Left kidney (tissue), 8 donors: ENCODE measurements around the gene SRR. TPM values are rescaled to one million over a fixed set of nuclear protein-coding genes. Genes with fewer than 3 reads are reported as not detected.
A peak's percentile ranks its signal among the peaks of the same experiment; 100 is the strongest.
"Not testable (repeated sequence)": the region's sequence is repeated elsewhere in the genome, so short reads cannot be mapped to it uniquely, and the experiment has no call there.

ENCODE experiments used
- DNase-seq: peaks from one replicate; pipeline ENCODE4 v3.0.0-alpha.2; 2013
- long read RNA-seq, 8 donors: transcript quantifications; one replicate each; lab custom pipeline, GENCODE V29; 2026
- polyA plus RNA-seq: library from polyadenylated mRNA; unstranded; fragments of 120-200 nt; gene quantifications from one replicate; pipeline ENCODE4 v1.2.1, GENCODE V29; 2013; ENCODE audit not compliant: insufficient read length

SRR gene, protein sequence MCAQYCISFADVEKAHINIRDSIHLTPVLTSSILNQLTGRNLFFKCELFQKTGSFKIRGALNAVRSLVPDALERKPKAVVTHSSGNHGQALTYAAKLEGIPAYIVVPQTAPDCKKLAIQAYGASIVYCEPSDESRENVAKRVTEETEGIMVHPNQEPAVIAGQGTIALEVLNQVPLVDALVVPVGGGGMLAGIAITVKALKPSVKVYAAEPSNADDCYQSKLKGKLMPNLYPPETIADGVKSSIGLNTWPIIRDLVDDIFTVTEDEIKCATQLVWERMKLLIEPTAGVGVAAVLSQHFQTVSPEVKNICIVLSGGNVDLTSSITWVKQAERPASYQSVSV
- 24.0 TPM for polyA plus RNA-seq
- long read RNA-seq, donor 1, transcript SRR-201 (8 exons, 2,728 nt) = major isoform, 5 of 5 reads
- long read RNA-seq, donor 1, partial matches to known transcripts = 0 of 5 reads
- long read RNA-seq, donor 1, other reads (novel, unspliced or antisense) = 0 of 5 reads
- long read RNA-seq, donor 2, transcript SRR-201 (8 exons, 2,728 nt) = major isoform, 6 of 12 reads
- long read RNA-seq, donor 2, partial matches to known transcripts = 0 of 12 reads
- long read RNA-seq, donor 2, other reads (novel, unspliced or antisense) = 6 of 12 reads
- long read RNA-seq, donor 3, transcript SRR-201 (8 exons, 2,728 nt) = major isoform, 6 of 15 reads
- long read RNA-seq, donor 3, partial matches to known transcripts = 9 of 15 reads
- long read RNA-seq, donor 3, other reads (novel, unspliced or antisense) = 0 of 15 reads
- long read RNA-seq, donor 4, partial matches to known transcripts = 6 of 6 reads
- long read RNA-seq, donor 4, other reads (novel, unspliced or antisense) = 0 of 6 reads
- long read RNA-seq, donor 5, transcript SRR-201 (8 exons, 2,728 nt) = major isoform, 8 of 35 reads
- long read RNA-seq, donor 5, partial matches to known transcripts = 27 of 35 reads
- long read RNA-seq, donor 5, other reads (novel, unspliced or antisense) = 0 of 35 reads
- long read RNA-seq, donor 6, partial matches to known transcripts = 15 of 25 reads
- long read RNA-seq, donor 6, other reads (novel, unspliced or antisense) = 6 of 25 reads
- long read RNA-seq, donor 7, transcript SRR-201 (8 exons, 2,728 nt) = major isoform, 20 of 49 reads
- long read RNA-seq, donor 7, partial matches to known transcripts = 17 of 49 reads
- long read RNA-seq, donor 7, other reads (novel, unspliced or antisense) = 12 of 49 reads
- long read RNA-seq, donor 8, partial matches to known transcripts = 0 of 2 reads
- long read RNA-seq, donor 8, other reads (novel, unspliced or antisense) = 0 of 2 reads

DNA sequence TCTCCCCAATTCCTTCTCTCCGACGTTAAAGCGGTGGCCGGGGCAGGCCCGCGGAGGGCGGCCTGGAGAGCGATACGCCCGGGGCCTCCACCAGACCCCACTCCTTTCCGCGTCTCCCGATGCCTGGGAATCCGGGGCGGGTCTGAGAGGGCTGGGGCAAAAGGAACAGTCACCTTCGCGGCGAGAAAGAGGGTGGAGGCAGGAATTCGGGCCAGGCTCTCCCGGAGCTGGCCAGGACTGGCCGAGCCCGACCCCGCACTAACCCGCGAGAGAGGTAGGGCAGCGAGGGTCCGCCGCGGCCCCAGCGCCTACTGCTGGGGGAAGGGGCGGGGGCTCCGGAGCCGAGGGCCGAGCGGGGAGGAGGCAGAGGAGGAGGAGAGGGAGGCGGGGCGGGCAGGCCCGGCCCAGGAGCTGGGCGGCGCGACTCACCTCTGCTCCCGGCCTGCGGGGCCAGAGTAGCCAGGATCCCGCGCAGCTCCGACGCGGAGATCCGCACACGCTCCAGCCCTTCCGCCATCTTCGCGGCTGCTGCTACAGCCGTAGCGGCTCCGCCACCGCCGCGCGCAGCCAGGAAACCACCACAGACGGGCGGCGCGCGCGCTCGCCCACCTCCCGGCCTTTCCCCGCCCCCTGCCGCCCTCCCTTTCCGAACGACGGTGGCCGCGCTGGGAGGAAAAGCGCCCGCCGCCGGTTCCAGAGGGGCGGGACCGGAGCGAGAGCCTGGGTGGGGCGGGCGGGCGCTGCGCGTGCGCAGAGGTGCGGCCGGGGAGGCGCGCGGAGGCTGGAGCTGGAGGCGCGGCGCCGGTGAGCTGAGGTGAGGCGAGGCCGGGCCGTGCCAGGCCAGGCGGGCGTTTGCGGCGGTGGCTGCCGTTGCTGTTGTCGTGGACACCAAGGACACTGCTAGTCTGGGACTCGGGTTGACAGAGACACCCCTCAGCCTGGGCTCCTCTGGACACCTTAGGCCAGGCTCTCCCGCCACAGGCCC lies at the start of gene SRR, which contains the start of gene SMG6:
Gene SRR, plus strand, starts transcription at position 747 of the 985 bp plus-strand sequence. CDS start 11,611 bp downstream, outside the sequence.
Gene SMG6, minus strand, starts transcription at position 582 of the 985 bp plus-strand sequence. Its CDS starts 65 bp downstream, at position 517.
- peak; percentile 92 for DNase-seq

DNA sequence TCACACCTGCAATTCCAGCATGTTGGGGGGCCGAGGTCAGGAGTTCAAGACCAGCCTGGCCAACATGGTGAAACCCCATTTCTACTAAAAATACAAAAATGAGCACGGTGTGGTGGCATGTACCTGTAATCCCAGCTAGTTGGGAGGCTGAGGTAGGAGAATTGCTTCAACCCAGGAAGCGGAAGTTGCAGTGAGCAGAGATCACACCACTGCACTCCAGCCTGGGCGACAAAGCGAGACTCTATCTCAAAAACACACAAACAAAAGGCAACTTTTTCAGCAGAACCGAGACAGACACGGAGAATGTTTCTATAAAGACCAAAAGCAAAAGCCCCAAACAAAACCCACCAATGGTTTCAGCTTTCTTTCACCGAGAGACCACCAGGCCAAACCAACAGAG lies 44.9 kb upstream of the SRR start:
- DNase-seq = not testable (repeated sequence)

DNA sequence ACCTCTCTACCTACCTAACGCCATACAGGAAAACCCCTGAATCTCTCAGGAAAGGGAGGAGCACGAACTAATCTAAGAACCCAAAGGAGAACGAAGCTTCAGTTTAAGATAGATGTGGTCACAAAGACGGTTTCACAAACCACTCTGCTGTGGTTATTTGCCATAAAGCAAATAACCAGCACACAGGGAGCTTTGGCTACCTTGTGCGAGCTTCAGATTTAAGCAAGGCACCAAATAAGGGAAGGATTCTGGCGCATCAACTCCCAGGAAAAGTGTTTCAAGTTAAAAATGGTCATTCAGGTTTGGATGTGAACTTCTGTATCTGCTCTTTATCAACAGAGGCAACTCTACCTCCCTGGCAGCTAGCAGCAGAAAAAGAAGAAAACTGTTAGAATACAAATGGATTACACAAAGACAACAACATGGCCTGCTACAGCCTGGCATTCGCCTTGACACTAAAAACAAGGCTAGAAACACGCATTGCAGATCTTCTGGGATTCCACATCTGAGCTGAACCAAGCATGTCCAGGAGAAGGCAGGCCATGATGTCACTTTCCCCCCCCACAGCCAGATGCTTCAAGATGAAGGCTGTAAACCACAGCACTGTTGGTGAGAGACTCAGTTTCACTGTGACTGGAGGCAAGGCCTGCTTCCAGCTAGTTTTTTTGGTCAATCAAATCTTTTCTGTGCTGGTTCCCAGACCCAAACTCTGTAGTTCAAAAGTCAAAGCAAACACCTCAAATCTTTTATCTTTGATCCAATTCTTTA lies 43.8 kb upstream of the SRR start:
- no peak for DNase-seq

DNA sequence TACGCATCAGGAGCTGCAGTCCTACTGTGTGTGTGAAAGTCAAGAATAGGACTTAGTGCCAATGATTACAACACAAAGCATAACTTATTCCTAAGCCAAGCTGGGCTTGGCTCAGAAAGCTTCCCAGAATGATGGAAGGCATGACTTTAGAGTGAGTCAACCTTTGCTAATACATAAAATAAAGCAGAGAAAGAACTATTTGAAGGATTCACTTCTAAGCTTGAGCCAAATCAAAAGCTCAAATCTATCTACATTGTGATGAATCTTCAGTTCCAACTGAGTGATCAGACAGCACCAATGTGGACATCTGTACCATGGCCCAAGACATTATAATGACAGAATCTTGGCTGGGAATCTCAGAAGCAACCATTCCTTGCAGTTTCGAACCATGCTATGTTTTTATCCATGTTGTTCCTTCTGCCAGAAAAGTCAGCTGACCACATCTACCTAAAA lies 41.6 kb upstream of the SRR start:
- no peak for DNase-seq

DNA sequence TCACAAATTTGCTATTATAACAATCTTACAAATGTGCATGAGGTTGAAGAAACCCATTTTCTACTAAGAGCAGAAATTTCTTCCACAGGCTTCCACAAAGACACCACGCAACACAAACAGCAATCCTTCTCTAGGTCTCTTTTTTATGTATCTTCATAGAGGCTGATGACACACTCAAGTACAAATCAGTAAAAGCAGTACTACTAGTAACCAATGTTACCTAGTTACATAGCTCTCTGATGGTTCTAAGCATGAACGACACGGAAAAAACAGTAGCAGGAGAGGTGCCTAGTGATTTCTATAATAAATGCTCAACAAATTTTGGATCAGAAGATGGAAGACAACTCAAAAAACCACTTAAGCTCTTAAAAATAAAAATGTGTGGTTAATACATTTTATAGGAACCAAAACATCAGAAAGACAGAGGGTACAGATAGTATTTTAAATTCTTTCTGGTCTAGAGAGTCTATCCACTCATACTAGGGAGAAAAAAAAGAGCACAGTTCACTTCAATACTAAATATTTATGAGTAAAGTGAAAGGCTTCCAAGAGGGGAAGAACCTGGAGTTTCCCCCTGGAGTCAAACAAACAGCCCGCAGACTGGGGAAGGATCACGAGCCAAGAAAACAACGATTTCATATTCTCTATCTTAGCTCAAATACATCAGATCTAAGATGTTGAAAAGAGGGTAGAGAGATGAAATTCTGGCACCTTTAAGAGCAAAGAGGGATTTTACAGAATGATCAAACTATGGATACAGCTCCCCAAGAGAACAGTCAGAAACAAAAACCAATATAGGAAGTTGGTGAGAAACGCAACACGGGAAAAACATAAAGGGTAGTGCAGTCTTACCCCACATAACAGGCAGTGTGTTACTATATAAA lies 40.3 kb upstream of the SRR start:
- no peak for DNase-seq

DNA sequence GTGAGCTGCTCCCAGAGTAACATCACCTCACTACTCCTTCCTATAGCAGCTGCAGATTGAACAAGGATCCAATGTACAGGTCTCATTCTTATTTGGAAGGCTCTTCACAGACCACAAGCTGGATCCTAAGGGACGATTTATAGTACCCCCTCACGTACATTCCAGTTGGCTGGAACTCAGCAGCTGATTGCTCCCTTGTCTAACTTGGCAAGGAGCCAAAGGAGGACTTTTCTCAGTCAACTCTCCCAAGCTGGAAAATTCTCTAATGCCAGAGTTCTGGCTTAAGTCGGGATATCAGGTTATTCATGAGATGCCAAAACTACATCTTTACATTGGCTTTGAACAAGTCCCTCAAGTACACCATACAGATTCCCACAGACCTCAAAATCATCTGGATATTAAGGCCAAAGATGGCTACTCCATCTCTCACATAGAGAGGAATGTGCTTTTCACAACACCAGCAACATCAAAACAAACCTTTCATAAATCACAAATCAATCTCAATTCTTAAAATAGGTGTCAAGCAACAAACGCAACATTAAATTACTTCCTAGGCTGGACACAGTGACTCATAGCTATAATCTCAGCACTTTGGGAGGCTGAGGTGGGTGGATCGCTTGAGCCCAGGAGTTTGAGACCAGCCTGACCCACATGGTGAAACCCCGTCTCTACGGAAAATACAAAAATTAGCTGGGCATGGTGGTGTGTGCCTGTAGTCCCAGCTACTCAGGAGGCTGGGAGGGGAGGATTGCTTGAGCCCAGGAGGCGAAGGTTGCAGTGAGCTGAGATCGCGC lies 39.5 kb upstream of the SRR start:
- DNase-seq = no peak

DNA sequence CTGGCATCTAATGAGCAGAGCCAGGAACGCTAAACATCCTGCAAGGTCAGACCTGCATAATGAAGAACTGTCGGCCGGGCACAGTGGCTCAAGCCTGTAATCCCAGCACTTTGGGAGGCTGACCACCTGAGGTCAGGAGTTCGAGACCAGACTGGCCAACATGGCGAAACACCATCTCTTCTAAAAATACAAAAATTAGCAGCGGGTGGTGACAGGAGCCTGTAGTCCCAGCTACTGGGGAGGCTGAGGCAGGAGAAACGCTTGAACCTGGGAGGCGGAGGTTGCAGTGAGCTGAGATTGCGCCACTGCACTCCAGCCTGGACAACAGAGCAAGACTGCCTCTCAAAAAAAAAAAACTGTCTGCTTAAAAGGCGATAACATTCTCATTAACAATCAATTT lies 38.6 kb upstream of the SRR start:
- DNase-seq = not testable (repeated sequence)

DNA sequence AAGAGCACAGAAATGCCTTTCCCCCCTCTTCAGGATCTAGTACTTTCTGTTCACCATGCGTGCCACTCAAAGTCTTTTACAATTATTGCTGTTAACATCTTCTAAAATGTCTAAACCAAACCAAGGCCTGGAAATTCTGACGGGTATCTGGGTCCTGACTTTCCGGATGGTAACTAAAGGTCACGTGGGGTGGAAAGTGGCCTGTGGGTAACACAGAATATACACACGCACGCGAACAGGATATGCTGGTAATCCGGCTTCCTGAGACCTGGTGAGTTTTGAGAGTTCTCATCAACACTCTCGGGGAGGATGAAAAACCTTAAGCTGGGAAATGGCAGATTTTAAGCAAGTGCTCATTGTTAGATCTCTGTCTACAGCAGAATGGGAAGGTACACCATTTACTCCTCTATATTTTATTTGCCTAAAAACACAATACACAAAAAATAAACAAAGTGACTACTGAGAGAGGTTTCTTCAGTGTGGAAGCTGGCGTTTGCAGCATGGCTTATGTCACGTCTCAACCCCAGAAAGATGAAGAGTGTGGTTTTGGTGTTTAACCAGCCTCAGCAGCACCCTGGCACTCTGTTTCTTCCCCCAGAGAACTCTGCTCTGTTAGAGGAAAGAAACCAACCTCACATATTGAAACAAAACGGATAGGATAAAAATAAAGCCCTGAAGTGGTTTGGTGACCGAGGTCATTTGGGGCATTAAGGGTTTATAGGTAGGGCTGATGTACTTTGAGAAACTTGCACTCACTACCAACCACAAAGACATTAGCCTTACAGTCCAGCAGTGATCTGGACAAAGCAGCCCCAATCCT lies 37.5 kb upstream of the SRR start:
- no peak for DNase-seq

DNA sequence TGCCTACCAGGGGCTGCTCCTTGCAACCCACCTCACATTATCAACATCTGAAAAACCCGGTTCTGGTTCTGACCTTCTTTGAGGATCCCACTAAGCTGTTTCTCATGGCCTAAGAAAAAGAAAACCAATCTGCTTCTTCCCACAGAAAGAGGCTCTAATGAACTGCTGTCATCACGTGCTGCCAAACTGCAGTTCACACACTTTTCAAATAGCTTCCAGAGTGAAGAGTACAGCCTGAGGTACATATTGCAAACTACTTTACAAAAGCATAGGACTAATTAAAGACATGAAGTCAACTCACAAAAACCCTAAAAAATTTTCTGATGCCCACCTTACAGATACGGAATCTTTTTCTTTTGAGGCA lies 36.9 kb upstream of the SRR start:
- DNase-seq = no peak

DNA sequence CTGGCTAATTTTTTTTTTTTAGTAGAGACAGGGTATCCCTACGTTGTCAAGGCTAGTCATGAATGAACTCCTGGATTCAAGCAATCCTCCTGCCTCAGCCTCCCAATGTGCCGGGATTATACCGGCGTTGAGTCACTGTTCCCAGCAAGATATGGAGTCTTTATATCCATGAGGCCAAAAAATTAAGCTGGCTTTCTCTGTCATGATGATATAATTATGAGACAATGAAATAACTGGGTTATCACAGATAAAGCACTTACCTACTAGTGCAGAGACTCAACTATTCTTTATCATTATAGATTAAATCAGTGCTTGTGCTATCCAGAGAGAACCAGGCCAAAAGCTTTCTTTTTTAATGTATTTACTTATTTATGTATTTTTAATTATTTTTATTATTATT lies 36.4 kb upstream of the SRR start:
- no peak for DNase-seq

DNA sequence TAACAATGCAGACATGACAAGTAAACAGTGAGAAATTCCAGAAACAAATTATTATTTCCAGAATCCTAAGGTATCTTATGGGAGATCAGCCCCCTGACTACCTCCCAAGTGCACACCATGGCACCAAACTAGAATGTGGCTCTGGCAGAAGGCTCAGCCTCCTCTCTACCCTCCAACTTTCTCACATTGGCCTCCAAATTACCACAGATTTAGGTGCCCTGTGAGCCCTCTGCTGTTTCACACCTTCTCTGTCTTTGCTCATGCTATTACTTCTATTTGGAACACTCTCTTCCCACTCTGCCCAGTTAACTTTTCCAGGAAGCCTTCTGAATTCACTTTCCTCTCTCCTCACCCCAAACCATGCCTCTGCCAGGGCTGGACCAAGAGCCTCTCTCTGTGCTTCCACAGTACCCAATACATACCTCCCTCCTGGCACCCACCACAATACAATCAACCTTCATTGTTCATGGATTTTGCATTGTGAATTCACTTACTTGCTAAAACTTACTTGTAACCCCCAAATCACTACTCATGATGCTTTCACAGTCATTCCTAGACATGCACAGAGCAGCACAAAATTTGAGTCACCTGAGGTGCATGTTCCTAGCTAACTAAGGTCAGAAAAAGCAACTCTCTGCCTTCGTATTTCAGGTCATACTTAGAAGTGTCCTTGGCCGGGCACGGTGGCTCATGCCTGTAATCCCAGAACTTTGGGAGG lies 31.6 kb upstream of the SRR start:
- DNase-seq = no peak

DNA sequence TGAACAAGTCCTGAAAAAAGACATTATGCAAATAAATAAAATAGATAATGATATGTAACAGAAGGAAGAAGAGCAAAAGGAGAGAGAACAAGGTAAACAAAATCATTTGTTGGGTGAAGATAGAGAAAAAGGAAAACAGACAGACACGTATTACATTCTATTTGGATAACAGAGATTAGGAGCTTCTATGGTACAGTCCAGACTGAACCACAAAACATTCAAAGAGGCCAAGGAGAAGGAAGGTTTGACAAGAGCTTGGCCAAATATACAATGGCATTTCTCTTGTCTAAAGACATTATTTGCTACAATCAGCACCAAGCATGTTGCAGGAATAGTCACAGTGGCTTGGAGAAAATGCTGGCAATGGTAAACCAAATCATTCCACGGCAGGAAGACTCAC lies 29.3 kb upstream of the SRR start:
- no peak for DNase-seq

DNA sequence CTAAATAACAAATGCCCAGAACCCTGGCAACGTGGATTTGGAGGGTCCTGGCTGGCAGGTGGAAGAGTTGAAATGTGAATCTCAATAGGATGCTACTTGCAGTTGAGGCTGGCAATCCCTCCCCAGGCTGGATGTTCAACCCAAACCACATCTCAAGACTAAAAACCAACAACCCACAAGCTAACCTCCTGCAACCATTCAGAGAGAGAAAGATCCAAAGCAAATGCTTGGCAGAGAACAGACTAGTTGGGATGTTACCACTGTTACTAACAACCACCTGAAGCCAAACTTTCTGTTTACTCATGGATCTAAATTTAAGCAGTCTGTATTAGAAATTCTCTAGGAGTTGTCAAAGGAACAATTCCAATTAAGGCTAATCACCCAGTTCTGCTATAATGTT lies 28.0 kb upstream of the SRR start:
- no peak for DNase-seq

DNA sequence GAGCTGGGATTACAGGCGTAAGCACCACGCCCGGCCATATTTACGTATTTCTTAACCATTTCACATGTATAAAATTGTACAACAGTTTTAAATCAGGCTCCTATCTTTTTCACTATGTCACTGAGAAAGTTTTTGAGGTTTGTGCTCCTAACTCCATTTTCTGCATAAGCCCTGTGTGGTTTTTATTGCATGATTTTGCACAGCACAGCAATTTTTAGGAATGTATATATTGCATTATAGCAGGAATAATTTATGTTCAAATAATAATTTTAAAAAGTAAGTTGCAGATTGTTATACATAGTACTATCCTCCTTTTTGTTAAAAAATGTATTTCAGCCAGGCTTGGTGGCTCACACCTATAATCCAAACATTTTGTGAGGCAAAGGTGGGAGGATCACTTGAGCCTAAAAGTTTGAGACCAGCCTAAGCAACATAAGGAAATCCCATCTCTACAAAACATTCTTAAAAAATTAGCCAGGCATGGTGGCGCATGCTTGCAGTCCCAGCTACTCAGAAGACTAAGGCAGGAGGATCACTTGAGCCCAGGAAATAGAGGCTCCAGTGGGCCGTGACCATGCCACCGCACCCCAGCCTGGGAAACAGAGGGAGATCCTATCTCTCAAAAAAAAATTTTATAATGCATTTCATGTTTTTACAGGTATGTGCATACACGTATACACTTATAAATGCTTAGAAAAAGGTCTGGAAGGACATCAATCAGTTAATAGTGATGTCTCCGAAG lies 26.1 kb upstream of the SRR start:
- no peak for DNase-seq

DNA sequence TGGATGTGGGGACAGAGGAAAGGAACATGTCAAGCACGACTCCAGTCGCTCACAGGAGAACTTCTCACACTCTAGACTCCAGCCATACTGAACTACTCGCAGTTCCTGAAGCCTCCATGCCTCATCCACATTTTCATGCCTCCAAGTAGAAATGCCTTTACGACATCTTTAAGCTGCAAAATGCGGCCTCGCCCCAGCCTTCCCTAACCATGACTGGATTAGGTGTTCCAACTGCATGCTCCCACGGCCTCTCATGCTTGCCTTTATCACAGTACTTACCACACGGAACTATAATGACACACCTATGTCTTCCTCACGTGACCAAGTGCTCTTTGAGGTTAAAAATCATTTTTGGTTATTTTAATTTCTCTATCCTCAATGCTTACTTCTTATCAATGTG lies 24.0 kb upstream of the SRR start:
- DNase-seq = no peak
